ENCODE measurements around the gene SLC29A4.

Gene SLC29A4

GRCh38 chr7:5324961-5325360, 42.2 kb downstream of the SLC29A4 start:
- no peak for DNase-seq (ENCODE audit: low spot score)

GRCh38 chr7:5330288-5330687, 47.5 kb downstream of the SLC29A4 start:
- DNase-seq (ENCODE audit: low spot score): no peak

GRCh38 chr7:5332579-5332978, 49.8 kb downstream of the SLC29A4 start:
- no peak for DNase-seq (ENCODE audit: low spot score)

DNA sequence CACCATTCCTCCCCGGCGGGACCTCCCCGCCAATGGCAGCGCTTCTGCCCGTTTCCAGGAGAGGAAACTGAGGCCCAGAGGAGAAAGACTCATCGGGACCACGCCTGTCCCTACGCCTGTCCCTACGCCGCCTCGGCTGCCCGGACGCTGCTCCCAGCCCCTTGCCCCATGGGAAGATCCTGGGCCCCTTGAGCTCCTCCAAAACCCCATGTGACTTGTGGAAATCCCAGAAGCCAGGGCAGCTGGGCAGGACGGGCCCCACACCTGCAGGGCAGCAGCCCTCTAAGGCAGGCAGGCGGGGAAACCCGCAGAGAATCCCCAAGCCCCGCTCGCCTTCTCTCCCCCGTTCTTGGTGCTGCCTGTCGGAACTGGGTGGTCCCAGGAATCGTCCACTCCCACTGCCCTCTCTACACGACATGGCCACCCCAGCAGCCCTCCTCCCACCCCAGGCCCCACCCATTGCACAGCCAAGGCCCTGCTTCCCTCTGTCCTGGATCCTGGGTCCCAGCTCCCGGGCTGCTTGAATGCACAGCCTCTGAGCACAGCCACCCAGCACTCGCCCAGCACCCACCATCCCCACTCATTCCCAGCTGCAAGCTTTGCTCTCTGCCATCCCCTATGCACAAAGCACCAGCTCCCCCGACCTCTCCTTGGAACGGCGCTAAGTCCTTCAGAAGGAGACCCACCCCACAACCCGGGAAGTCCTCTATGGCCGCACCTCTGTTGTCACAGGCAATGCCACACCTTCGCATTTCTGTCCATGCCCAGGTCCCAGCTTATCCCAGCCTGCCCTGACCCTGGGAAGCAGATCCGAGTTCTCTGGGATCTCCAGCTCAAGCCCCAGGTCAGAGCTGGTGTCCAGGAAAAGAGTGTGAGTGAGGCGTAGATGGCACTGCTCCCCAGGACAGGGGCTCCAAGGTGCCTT, 50.6 kb downstream of the SLC29A4 start:
- DNase-seq (ENCODE audit: low spot score): no peak

DNA sequence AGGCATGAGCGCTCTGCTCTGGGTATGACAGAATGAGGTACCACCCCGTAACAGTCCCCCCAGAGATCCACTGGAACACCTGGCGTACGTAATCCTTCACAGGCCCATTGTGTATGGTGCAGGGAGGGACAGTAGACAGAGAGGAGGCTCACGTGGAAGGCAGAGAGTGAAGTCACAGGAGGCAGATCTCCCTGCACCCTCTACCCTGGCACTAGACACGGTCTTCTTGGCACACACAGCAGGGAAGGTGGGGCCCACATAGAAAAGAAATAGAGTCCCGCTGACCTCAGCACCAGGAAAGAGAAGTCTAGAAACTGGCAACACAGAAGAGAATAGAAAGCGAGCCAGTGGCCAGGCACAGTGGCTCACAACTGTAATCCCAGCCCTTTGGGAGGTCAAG, 51.9 kb downstream of the SLC29A4 start:
- DNase-seq (ENCODE audit: low spot score): no peak

GRCh38 chr7:5337047-5337446, 54.3 kb downstream of the SLC29A4 start:
- no peak for DNase-seq (ENCODE audit: low spot score)

DNA sequence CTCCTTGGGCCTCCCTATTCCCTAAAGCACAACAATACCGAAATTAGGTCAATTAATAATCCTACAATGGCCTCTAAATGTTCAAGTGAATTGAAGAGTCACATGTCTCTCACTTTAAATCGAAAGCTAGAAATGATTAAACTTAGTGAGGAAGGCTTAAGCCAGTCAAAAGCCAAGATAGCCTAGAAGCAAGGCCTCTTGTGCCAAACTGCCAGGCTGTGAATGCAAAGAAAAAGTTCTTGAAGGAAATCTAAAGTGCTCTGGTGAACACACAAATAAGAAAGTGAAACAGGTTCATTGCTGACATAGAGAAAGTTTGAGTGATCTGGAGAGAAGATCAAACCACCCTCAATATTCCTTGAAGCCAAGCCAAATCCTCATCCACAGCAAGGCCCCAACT, 57.2 kb downstream of the SLC29A4 start:
- no peak for DNase-seq (ENCODE audit: low spot score)

DNA sequence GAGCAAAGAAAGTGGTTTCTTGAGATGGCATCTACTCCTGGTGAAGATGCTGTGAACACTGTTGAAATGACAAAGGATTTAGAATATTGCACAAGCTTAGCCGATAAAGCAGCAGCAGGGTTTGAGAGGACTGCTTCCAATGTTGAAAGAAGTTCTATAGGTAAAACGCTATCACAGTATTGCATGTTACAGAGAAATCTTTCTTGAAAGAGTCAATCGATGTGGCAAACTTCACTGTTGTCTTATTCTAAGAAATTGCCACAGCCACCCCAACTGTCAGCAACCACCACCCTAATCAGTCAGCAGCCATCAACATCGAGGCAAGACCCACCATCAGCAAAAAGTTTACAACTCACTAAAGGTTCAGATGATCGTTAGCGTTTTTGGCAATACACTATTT, 59.9 kb downstream of the SLC29A4 start:
- DNase-seq (ENCODE audit: low spot score): no peak

DNA sequence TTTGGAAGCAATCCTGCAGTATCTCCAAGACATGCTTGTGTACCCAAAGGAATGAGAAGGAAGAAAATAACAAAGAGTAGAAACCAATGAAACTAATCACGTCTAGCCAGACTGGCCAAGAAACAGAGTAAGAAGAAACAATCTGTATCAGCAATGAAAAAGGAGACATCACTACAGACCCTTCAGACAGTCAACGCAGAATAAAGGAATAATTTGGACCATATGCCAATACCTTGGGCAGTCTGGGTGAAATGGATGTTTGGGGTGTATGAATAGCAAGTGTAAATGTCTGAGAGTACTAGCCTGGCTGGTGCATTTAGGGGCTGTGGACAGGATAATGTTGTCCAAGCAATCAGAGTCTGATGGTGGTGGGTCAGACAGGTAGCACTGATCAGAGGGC, 61.1 kb downstream of the SLC29A4 start:
- no peak for DNase-seq (ENCODE audit: low spot score)

DNA sequence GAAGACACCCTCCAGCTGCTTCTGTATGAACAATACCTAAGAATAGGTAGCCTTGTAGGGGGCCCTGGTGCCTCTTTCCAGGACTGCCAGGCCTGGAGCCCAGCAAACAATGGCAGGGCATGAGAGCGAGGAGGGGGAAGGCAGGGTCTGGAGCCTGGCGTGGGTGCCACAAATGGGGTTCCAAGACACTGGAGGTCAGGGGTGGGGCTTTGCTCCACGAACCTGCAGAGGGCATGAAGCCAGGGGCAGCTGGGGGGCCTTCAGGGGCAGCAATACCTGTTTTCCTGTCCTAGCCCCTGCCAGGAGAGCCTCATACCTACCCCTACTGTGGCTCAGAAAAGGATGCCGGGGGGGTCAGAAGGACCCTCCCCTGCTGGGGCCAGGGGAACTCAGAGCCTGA, 61.6 kb downstream of the SLC29A4 start:
- no peak for DNase-seq (ENCODE audit: low spot score)

DNA sequence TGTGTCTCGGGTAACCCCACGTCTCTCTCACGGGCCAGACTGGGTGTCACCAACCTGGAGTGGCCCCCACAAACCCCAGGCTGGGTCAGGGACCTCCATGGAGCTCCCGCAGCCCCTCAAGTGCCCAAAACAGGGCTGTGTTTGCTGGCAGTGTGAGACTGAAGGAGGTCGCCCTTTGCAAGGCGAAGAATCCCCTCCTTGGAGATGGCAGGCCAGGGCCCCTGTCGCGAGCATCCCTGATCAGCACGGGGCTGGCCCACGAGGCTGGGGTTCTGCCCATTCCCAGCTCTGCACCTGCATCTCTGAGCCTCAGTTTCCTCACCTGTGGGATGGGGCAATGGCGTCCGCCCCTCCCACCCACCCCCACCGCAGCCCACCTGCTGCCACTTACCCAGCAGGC, 62.4 kb downstream of the SLC29A4 start:
- DNase-seq (ENCODE audit: low spot score): no peak

DNA sequence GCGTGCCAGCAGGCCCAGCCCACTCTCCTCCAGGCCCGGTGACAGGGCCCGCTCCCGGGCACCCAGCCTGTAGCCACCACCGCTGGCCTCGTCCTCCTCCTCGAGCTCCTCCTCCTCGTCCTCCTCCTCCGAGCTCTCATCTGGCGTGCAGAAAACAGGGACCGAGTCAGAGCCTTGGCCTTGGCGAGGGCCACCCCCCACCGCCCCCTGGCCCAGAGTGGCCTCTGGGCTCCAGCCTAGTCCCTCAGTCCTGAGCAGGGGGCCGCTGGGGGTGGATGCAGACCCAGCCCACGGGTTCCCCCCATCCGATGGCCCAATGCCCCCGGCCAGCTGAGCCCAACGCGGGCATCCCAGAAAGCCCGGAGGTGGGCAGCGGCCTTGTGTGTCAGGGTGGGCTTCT, 62.9 kb downstream of the SLC29A4 start:
- DNase-seq (ENCODE audit: low spot score): no peak

GRCh38 chr7:5348134-5349004, 65.6 kb downstream of the SLC29A4 start:
- DNase-seq (ENCODE audit: low spot score): no peak

DNA sequence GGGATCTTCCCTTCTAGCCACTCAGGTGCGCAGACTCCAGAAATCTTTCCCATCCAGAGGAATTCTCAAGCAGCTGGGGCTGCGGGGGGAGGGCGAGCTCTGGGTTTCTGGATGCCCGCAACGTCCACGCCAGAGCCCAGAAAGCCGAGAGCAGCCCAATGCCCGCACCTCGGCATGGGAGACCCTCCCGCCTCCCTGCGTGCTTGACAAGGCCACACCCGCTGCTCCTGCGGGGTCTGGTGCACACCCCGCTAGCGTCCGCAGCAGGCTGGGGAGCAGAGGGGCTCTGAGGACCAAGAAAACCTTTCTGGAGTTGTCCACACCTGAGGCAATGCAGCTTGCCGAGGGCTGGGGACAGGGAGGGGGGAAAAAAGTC, 66.2 kb downstream of the SLC29A4 start:
- DNase-seq (ENCODE audit: low spot score): no peak

- no peak for DNase-seq (ENCODE audit: low spot score)
Measured at GRCh38 chr7:5349437-5350173, 66.9 kb downstream of the SLC29A4 start.

DNA sequence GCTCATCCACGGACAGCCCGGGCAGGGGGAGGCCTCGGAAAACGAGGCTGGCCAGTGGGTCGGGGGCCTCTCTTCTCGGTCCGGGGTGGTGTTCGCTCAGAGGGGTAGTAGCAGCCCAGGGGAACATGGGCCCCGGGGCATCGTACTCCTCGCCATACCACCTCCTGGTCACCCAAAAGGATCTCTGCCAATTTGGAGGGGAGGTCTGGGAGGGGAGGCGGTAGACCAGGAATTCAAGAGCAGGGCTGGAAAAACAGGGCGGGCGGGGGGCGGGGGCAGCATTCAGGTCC, 67.4 kb downstream of the SLC29A4 start:
- no peak for DNase-seq (ENCODE audit: low spot score)

GRCh38 chr7:5350600-5351385, 68.0 kb downstream of the SLC29A4 start:
- DNase-seq (ENCODE audit: low spot score): no peak

- no peak for DNase-seq (ENCODE audit: low spot score)
Measured at GRCh38 chr7:5351507-5352265, 68.9 kb downstream of the SLC29A4 start.

DNA sequence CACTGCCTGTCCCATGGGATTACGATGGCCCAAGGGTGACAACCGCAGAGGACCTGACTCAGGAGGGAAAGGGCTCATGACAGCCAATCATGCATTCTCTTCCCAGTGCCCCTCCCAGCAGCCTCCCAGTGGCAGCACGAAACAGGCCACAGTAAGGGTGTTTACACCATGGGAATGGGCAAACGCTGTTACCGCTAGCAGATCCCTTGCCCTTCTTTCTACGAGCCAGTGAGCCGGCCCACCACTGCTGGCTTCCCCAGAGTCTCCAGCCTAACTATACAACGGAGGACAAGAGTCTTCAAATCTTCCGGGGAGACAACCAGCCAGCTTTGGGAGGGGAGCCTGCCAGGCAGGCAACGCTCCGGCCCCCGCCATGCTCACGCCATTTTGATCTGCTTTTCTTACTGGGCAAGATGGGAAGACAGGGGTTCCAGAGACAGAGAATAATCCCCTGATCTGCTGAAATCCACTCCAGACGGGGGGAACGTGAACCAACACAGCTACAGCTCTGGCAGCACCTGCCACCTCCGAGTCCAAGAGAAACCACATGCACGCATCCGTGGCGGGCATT, 69.8 kb downstream of the SLC29A4 start:
- no peak for DNase-seq (ENCODE audit: low spot score)

- DNase-seq (ENCODE audit: low spot score): no peak
Measured at GRCh38 chr7:5354460-5355232, 71.9 kb downstream of the SLC29A4 start.
